GM21529 (cell line): ENCODE data around the gene RPS10.
A peak's percentile ranks its signal among the peaks of the same experiment; 100 is the strongest.
"Not testable (repeated sequence)": the region's sequence is repeated elsewhere in the genome, so short reads cannot be mapped to it uniquely, and the experiment has no call there.

Experiments used
- ATAC-seq: cut with Tn5 transposase; IDR thresholded peaks from one replicate; pipeline ENCODE4 v1.9.1; 2021; ENCODE audit not compliant: unreplicated experiment

Gene RPS10

DNA sequence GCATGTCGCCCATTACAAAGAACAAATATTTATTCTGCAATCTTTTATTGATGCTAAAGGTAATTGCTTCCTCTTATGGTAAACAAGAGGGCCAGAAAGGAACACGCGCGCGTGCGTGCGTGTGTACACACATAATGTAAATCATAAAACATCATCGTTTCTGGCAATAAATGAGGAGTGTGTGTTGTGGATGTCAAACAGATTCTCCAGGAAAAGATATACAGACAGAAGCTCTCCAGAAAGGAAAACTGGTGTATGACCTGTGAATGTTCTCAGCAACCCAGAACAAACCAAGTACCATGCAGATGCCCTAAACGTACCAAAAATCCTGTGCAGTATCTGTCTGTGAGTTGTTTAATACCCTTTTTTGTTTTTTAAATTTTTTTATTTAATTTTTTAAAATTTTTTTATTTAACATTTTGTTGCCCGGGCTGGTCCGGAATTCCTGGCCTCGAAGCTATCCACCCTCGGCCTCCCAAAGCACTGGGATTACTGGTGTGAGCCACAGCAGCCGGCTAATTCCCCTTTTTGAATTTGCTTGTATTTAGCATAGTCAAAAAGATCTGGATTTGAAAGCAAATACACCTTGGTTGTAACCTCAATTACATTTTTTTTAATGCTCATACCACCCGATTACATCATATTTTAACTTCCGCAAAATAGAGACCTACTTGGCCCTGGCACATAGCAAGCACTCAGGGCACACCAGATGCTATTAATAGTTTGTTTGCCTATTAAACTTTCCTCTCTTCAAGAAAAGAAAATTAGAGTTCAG, 32.5 kb downstream of the RPS10 start:
- no peak for ATAC-seq

DNA sequence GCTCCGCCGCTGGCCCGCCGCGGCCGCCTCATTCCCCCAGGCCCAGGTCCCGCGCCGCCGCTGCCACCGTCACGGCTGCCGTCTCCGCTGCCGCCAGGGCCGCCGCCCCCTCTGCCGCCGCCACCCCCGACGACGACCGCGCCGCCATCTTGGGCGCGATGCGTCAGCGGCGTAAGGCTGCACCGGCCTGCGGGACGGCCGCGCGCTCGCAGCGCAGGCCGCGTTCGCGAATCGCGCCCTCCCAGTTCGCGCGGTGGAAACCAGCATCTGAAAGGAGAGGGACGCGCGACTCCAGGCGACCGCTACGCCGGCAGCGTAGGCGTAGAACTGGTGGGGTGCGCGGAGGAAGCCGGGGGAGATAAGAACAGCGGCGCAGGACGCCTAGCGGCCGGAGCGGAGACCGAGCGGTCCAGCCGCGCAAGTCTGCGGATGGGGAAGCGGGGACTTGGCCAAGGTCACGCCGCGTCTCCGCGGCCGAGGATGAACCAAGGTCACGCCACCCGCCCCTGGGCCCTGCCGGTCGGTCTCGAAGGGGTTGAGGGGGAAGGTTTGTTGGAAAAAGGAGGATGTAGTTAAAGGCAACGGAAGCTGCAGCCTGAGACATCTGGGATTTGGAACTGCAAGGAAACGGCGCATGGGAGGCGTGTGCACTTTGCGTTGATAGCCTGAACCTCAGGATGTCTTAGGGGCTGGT, 33.2 kb downstream of the RPS10 start, which contains the start of gene NUDT3:
TSS of gene NUDT3 (minus strand) at position 173 of the 694 bp plus-strand sequence. CDS start 307 bp downstream, outside the sequence.
- ATAC-seq, result peak; percentile 80

DNA sequence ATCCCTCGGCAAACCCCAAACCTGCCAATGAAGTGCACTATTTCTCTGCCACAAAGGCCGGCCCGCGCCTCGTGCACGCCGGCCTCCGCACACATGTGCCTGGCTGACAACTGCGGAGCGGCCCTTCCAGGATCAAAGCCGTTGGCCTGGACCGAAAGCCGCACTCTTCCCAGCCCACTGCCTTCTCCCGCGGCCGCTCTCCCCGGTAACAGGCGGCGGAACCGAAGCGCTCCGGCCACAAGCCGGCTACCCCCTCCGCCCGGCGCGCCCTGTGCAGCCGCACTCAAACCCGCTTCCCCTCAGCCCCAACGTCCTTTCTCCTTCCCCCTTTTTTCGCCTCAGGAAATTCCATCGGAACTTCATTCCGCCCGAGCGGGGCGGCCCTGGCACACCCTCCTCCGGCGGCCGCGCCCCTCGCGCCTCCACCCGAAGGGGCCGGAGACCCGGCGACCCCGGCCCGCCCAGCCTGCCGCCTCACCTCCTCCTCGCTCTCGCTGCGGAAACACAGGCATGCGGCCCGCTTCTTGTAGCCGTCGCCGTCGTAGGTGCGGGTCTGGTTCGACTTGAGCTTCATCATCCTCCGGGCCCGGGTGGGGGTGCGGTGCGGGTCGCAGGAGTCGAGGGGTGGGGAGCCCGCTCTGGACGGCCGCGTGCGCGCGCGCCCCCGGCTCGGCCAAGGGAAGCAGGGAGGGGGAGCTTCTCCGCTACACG, 33.9 kb downstream of the RPS10 start:
- ATAC-seq, result peak; percentile 25

DNA sequence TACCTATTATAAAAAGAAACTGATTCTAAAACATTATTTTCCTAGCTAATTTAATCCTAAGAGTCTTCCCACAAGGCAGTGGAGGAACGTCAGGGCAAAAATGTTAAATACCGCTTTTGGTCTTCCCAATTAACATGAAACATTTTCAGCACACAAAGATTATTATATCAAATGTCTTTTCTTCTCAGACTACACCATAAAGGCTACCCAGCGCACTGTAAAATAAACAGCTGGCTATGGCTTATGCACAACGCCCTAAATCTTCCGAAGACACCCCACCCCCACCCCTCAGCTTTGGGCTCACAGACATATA, 34.4 kb downstream of the RPS10 start:
- peak; percentile 19 for ATAC-seq

DNA sequence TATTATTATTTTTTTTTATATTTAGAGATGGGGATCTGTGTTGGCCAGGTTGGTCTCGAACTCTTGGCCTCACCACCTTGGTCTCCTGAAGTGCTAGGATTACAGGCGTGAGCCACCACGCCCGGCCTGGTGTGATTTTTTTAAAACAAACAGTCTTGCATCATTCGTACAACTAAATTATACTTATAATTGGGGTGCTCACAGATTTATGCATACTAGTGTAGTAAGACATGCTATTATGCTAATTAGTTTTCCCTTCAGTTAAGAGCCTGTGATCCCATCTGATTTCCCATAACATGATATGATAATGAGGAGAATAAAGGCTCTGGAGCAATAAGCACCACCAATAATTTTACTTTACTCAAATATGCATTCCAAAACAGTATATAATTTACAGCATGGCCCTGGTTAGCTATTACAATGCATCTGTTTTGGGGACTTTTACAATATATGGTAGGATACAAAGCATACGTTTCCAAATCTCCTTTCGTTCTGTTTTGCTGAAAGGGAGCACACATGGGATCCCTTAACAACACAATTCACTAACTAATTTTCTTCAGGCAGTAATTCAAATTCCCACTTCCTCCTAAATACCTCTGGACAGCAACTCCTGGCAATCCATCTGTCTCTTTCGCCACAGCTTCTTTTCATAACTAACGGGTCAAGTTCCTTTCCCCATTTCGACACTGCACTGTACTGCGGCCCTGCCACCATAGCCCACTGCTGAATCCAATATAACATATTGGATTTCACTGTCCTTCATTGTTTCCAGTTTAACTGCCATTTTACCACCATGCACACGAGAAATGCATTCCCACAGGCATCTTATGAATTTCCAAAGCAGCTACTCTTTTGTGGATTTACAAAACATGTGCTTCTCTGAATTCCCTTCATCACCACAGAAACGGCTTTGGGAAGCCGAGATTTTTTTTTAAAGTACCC, 35.1 kb downstream of the RPS10 start:
- ATAC-seq, result no peak

DNA sequence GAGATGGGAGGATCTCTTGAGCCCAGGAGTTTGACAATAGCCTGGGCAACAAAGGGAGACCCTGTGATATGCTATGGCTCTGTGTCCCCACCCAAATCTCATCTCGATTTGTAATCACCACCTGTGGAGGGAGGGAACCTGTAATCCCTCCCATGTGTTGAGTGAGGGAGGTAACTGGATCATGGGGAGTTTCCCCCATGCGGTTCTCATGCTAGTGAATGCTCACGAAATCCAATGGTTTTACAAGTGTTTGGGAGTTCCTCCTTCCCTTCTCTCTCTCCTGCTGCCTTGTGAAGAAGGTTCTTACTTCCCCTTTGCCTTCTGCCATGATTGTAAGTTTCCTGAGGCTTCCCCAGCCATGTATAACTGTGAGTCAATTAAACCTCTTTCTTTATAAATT, 36.8 kb downstream of the RPS10 start:
- ATAC-seq, result no peak

DNA sequence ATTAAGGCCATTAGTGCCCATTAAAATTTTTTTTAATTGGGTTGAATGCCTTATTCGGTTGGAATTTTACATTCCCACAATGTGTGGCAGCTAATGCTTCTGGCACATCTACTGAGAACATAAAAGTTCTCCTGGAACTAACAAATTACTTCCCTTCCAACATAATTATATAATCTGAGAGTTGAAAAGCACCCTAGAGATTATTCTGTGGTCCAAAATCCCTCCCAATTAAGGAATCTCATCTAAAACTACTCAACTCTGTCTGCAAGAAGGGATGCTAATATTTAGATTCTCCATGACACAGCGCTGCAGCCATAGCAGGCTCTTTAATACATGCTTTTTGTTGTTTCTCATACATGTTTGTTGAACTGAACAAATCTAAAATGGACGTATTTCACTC, 37.4 kb downstream of the RPS10 start:
- no peak for ATAC-seq

DNA sequence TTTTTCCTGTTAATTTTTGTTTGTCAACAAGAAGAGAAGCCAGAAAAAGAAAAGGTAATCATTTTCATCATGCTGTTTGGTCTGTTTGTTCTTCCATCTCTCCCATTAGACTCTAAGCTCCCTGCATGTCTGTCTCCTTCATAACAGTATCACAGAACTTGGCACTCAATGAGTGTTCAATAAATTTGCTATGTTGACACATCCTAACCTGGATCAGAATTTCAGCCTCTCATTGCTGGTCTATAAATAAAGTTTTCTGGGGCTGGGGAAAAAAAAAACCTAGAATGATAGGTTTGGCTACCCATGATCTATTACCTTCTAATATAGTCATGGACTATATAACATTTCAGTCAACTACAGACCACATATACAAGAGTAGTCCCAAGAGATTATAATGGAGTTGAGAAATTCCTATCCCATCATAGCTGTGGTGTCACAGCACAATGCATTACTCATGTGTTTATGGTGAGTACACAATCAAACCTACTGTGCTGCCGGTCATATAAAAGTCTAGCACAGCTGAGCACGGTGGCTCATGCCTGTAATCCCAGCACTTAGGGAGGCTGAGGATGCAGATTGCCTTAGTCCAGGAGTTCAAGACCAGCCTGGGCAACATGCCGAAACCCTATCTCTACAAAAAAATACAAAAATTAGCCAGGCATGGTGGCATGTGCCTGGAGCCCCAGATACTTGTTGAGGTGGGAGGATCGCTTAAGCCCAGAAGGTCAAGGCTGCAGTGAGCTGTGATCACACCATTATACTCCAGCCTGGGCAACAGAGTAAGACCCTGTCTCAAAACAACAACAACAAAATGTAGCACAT, 39.3 kb downstream of the RPS10 start:
- ATAC-seq, result no peak

DNA sequence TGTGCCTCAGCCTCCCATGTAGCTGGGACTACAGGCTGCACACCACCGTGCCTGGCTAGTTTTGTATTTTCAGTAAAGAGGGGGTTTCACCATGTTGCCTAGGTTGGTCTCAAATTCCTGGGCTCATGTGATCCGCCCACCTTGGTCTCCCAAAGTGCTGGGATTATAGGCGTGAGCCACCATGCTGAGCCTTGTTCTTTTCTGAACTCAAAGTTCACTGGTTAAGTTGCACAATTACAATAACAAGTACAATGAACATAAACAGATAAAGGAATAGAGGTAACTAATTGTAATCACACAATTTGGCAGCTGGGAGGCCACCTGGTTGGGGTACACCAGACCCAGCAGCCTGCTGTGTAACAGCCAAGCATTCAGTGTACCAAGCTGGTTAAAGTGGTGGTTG, 40.1 kb downstream of the RPS10 start:
- no peak for ATAC-seq

DNA sequence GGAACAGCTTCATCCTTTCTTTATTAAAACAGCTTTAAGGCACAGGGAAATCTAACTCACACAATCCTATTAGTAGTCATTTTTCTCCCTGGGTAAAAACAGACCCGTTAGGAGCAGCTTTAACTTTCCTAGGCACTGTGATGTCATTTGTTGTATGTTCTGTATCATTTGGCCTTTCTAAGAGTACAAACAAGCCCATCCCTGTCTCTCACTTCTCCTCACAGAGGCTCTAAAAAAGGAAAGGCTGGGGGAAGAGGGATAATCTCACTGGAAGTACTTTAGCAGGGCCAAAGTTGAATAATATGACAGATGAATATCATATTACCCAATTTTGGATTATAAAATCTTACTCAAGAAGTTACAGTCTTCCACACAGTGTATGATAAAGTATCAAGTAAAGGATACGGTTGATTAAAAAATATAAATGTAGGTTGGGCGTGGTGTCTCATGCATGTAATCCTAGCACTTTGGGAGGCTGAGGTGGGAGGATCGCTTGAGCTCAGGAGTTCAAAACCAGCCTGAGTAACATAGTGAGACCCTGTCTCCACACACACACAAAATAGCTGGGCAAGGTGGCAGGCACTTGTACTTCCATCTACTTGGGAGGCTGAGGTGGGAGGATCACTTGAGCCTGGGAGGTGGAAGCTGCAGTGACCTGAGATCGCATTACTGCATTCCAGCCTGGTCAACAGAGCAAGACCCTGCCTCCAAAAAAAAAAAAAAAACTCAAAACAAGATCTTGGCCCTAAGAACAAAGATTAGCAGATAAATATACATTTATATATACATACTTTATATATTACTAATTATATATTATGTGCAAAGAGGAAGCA, 41.3 kb downstream of the RPS10 start:
- no peak for ATAC-seq

DNA sequence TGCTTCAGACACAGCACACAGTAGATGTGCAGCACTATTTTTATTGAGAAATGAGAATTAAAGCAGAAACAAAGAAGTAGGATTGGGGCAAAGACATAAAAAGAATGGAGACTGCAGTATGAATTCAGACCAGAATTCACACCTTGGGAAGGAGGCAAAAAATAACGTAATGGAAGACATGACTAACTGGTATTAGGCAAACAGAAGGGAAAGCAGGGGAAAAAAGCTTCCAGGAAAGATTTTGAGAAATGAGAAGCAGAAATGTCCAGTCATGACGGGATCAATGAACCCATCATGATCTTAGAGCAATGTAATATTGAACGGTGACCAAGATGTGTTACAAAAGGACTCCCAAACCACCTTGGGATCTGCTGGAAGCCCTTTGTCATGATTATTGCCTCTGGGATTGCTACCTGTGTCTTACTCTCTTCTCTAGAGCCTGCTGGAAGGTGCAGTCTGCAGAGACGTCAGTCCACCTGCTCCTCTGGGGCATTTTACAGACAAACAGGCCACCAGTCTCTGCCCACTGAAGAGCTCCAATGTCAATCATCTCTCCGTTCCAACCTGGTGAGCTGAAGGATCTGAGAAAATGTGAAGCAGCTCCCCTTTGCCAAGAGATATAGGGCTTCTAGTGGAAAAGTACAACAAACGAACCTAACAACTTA, 42.1 kb downstream of the RPS10 start:
- no peak for ATAC-seq

DNA sequence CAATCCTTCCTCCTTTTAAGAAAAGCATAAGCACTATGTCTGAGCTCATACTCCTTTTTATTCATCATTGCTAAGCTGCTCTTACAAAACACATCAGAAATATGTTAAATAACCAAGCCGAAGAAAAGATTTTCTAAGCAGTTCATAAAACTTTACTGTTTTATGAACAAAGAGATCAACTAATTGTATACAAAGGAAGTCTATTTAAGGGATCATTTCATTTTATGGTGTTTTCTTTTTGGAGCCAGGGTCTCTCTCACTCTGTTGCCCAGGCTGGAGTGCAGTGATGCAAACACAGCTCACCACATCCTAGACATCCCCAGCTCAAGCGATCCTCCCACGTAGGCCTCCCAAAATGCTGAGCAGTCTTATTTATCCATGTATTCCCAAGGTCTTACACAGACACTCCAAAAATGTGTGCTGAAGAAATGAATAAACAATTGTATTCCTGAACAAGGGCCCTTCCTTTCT, 42.7 kb downstream of the RPS10 start:
- no peak for ATAC-seq

DNA sequence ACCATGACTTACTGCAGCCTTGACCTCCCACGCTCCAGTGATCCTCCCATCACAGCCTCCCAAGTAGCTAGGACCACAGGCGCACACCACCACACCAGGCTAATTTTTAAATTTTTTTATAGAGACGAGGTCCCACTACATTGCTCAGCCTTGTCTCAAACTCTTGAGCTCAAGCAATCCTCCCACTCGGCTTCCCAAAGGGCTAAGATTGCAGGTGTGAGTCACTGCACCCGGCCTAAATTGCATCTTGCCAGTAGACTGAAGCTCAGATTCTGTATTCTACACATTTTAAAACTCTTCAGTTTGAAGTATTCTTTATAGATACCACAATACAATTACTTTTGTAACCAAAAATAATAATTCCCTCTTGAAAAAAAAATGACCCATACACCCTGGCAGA, 44.8 kb downstream of the RPS10 start:
- ATAC-seq, result no peak

DNA sequence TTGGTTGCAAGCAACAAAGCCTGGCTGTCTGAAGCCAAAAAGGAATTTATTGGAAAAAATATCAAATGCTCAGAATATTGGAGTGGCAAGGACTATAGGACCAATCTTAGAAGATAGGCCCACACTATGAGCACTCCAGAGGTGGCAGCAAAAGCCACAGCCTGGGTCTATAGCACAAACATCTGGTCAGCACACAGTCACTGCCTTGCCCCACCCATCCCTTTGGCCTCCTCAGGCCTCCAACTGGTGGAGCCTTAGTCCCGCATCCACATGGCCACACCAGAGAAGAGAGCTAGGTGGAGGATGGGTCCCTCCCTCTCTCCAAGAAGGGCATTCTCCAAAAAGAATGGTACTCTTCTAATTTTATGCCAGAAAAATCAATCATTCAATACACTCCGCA, 47.4 kb downstream of the RPS10 start:
- ATAC-seq, result no peak

DNA sequence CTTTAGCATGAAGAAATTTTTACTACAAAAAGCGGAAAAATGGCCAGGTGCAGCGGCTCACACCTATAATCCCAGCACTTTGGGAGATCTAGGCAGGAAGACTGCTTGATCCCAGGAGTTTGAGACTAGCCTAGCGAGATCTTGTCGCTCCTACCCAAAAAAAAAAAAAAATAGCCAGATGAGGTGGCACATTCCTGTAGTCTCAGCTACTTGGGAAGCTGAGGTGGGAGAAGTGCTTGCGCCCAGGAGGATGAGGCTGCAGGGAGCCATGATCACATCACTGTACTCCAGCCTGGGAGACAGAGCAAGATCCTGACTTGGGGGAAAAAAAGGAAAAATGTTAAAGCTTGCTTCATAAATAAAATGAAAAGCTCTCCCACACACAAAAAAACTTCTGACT, 47.9 kb downstream of the RPS10 start:
- ATAC-seq, result no peak

DNA sequence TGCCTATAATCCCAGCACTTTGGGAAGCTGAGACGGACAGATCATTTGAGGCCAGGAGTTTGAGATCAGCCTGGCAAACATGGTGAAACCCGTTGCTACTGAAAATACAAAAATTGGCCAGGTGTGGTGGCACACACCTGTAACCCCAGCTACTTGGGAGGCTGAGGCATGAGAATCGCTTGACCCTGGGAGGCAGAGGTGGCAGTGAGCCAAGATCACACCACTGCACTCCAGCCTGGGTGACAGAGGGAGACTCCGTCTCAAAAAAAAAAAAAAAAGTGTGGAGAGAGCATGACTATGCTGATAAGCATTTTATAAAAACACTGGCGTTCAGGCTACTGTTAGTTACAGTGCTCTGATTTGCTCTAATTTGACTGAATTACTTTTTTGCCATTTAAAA, 48.3 kb downstream of the RPS10 start:
- ATAC-seq, result not testable (repeated sequence)

DNA sequence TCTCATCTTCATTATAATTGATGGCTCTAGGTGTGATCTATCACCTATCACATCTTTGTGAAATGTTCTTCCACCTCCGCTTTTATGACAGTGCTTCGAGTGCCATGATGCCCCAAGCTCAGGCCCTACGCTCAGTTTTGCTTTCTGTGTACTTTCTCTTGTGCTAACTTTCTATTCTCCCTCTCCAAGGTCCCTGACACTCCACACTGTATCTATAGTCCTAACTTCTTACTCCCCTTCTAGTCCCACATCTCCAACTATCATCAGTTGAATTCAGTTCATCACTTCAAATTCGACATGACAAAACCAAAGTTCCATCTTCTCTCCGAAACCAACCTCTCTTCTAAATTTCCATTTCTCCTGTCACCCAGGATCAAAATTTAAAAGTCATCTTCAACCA, 50.0 kb downstream of the RPS10 start:
- ATAC-seq, result no peak

DNA sequence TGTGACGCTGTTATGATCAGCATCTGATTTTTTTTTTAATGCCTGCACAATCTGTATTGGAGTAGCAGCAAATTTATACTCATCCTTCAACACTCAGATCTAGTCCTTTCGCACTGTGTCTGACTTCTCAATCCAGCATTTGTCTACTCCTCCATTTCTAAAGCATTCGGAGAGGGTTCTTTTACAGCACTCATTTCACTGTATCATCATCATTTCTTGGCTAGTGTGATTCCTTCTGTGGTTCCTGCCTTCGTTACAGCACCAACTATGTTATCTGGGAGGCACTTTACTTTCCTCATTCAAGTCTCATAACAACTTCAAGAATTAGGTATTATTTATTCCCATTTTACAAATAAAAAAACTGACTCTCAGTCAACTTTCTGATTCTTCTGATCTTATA, 51.4 kb downstream of the RPS10 start:
- no peak for ATAC-seq

DNA sequence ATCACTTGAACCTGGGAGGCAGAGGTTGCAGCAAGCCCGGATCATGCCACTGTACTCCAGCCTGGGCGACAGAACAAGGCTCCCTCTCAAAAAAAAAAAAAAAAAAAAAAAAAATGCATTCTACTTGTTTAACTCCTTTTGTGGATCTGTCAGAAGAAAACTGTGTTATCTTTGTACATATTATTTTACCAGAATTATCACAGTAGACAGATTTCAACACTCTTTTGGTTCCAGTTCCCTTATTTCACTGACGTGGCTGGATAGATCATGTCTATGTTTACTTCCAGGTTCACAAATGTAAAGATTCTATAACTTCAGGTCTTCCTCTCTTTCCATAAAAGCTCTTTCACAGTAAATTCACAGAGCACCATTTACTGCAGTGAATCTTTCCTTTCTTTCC, 51.8 kb downstream of the RPS10 start:
- ATAC-seq, result no peak
